SK-N-SH (cell line): ENCODE measurements around the gene FSIP1. TPM values are rescaled to one million over a fixed set of nuclear protein-coding genes. Genes with fewer than 3 reads are reported as not detected.

ENCODE experiments used
- CTCF ChIA-PET: fragments of 300-600, 350-600 bp; formaldehyde crosslinking; extraction: SDS; loops from one replicate; lab custom pipeline; 2021; lab: Yijun Ruan, JAX
- POLR2A ChIA-PET: fragments of 350-600 bp; sonication (Branson Sonifier 250); formaldehyde crosslinking; extraction: SDS; loops from one replicate; lab custom pipeline; 2020; ENCODE audit warnings: antibody characterized with exemption, inconsistent platforms; lab: Yijun Ruan, JAX
- DNase-seq: peaks from one replicate; pipeline ENCODE4 v3.0.0; 2012
- H2AFZ ChIP-seq: fragments of 200-600 bp; sonication (generic); 2 replicates; pipeline ENCODE4 v1.8.1; 2016; ENCODE audit warnings: antibody characterized with exemption, mild to moderate bottlenecking, low read depth
- H3F3A ChIP-seq: fragments of 200-600 bp; sonication (generic); replicated peaks from 2 replicates; pipeline ENCODE3; 2016; ENCODE audit warnings: antibody characterized with exemption, mild to moderate bottlenecking; ENCODE audit not compliant: insufficient read depth
- H3K27ac ChIP-seq, 2 experiments: fragments of 200-500 bp in 1 of 2; fragments of 200-600 bp in 1 of 2; sonication (Bioruptor generic) in 1 of 2; sonication (generic), shearing (Covaris generic) in 1 of 2; 2 replicates each; pipeline versions ENCODE4 v1.5.1 to v1.6.1; 2014 to 2016; ENCODE audit warnings: low read depth in 2 of 2, inconsistent platforms in 1 of 2, low read length in 1 of 2, mild to moderate bottlenecking in 1 of 2, mixed read lengths in 1 of 2
- H3K27me3 ChIP-seq: fragments of 200-600 bp; sonication (generic), shearing (Covaris generic); 2 replicates; pipeline ENCODE4 v1.6.1; 2016; ENCODE audit warnings: mixed run types; ENCODE audit not compliant: insufficient read depth
- H3K36me3 ChIP-seq, 2 experiments: fragments of 200-500 bp in 1 of 2; fragments of 200-600 bp in 1 of 2; sonication (Bioruptor generic) in 1 of 2; sonication (generic) in 1 of 2; replicated peaks in 1 of 2; 2 replicates each; pipeline versions ENCODE3 to v1.5.1; 2014 to 2016; ENCODE audit warnings: low read length in 1 of 2, mild to moderate bottlenecking in 1 of 2; ENCODE audit not compliant: insufficient read depth in 2 of 2, control insufficient read depth in 1 of 2
- H3K4me1 ChIP-seq, 2 experiments: fragments of 200-500 bp in 1 of 2; fragments of 200-600 bp in 1 of 2; sonication (Bioruptor generic) in 1 of 2; sonication (generic), shearing (Covaris generic) in 1 of 2; 2 replicates each; pipeline versions ENCODE4 v1.5.1 to v1.6.1; 2014 to 2016; ENCODE audit warnings: low read depth in 1 of 2, low read length in 1 of 2, mixed run types in 1 of 2; ENCODE audit not compliant: insufficient read depth in 2 of 2, control insufficient read depth in 1 of 2
- H3K4me2 ChIP-seq: fragments of 200-600 bp; sonication (generic), shearing (Covaris generic); 2 replicates; pipeline ENCODE4 v1.6.1; 2017; ENCODE audit warnings: mixed run types
- H3K4me3 ChIP-seq, 2 experiments: fragments of 200-500 bp in 1 of 2; fragments of 200-600 bp in 1 of 2; sonication (Bioruptor generic) in 1 of 2; sonication (generic), shearing (Covaris generic) in 1 of 2; 2 replicates each; pipeline versions ENCODE4 v1.5.1 to v1.8.1; 2014 to 2016; ENCODE audit warnings: low read depth in 2 of 2, inconsistent platforms in 1 of 2, low read length in 1 of 2, mild to moderate bottlenecking in 1 of 2, mixed read lengths in 1 of 2, moderate library complexity in 1 of 2
- H3K79me2 ChIP-seq: fragments of 200-600 bp; sonication (generic); 2 replicates; pipeline ENCODE4 v1.8.1; 2017; ENCODE audit warnings: mild to moderate bottlenecking; ENCODE audit not compliant: insufficient read depth
- H3K9ac ChIP-seq: fragments of 200-600 bp; sonication (generic); 2 replicates; pipeline ENCODE4 v1.6.1; 2017; ENCODE audit warnings: mixed run types
- H3K9me2 ChIP-seq: fragments of 200-600 bp; sonication (generic); 2 replicates; pipeline ENCODE4 v1.6.1; 2017; ENCODE audit warnings: mixed run types
- H3K9me3 ChIP-seq: fragments of 200-600 bp; sonication (generic); 2 replicates; pipeline ENCODE4 v1.6.1; 2017; ENCODE audit warnings: mixed run types, mild to moderate bottlenecking, moderate library complexity
- H4K20me1 ChIP-seq: fragments of 200-600 bp; sonication (generic); 2 replicates; pipeline ENCODE4 v1.6.1; 2017; ENCODE audit warnings: mild to moderate bottlenecking, mixed run types; ENCODE audit not compliant: insufficient read depth
- CHD2 ChIP-seq: fragments of 150-350 bp; IDR thresholded peaks from 2 replicates; pipeline ENCODE4 v1.6.1; 2018; ENCODE audit warnings: low read length; ENCODE audit not compliant: partially characterized antibody
- ELF1 ChIP-seq: IDR thresholded peaks from 2 replicates; pipeline ENCODE4 v1.4.0; 2012
- FOXM1 ChIP-seq: IDR thresholded peaks from 2 replicates; pipeline ENCODE4 v1.4.0; 2012; ENCODE audit warnings: low read depth, mild to moderate bottlenecking
- GABPA ChIP-seq: IDR thresholded peaks from 2 replicates; pipeline ENCODE4 v1.4.0; 2012; ENCODE audit warnings: low read depth, mild to moderate bottlenecking
- JUND ChIP-seq: IDR thresholded peaks from 2 replicates; pipeline ENCODE4 v1.4.0; 2012
- POLR2AphosphoS5 ChIP-seq: IDR thresholded peaks from 2 replicates; pipeline ENCODE4 v1.6.1; 2012; ENCODE audit warnings: low read depth, low read length
- RAD21 ChIP-seq: IDR thresholded peaks from 2 replicates; pipeline ENCODE4 v1.6.1; 2012; ENCODE audit warnings: mild to moderate bottlenecking, low read length
- RCOR1 ChIP-seq: fragments of 150-350 bp; IDR thresholded peaks from 2 replicates; pipeline ENCODE4 v1.6.1; 2017; ENCODE audit warnings: antibody characterized with exemption, low read length
- SIN3A ChIP-seq: IDR thresholded peaks from 2 replicates; pipeline ENCODE4 v1.6.1; 2012; ENCODE audit warnings: low read depth, mild to moderate bottlenecking, low read length, moderate library complexity, borderline replicate concordance
- TCF12 ChIP-seq: IDR thresholded peaks from 2 replicates; pipeline ENCODE4 v1.4.0; 2012
- TEAD4 ChIP-seq: IDR thresholded peaks from 2 replicates; pipeline ENCODE4 v1.4.0; 2012; ENCODE audit warnings: mild to moderate bottlenecking, borderline replicate concordance; ENCODE audit not compliant: insufficient read depth
- WGBS: methylation state at CpG from one replicate; pipeline ENCODE4 v1.1.6; 2017; ENCODE audit warnings: low lambda C conversion rate; 5-methylcytosine and 5-hydroxymethylcytosine counted together
- polyA plus RNA-seq, 3 experiments: library from polyadenylated mRNA; depleted of rRNA; stranded (reverse); fragments of >200 nt; gene quantifications; 2 replicates each; pipeline ENCODE4 v1.2.3, GENCODE V29; 2012
- TF ChIP-seq, protein P1 (sequence below): IDR thresholded peaks from 2 replicates; pipeline ENCODE4; 2012
- TF ChIP-seq, protein P2 (sequence below): fragments of 150-350 bp; IDR thresholded peaks from 2 replicates; pipeline ENCODE4 v1.6.1; 2016; ENCODE audit warnings: mild to moderate bottlenecking, low read depth, low read length
- TF ChIP-seq, protein P3 (sequence below): fragments of 200-600 bp; sonication (generic); IDR thresholded peaks from 2 replicates; pipeline ENCODE4 v1.6.1; 2017; ENCODE audit warnings: antibody characterized with exemption, mild to moderate bottlenecking, moderate library complexity
- TF ChIP-seq, protein P4 (sequence below): IDR thresholded peaks from 2 replicates; pipeline ENCODE4 v1.4.0; 2012; ENCODE audit warnings: low read depth, borderline replicate concordance

FSIP1 gene
- polyA plus RNA-seq, 1 of the 3 experiments (the other 2 are of a cell fraction): 0.43 TPM

DNA sequence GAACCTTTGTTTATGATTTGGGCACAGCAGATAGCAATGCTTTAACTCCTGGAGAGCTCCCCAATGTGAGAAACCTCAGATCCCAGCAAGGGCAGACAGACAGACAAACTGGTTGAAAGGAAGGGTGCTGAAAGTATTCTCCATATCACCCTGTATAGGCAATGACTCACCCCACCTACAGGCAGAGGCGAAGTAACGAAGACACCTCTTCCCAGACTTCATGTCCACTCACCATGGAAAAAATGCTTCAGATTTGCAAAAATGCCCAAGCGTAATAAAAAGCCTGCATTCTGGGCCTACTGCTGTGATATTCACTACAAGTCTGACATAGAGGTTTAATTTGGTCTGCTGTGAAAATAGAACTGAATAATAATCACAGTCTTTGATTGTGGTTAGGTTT is 151.3 kb downstream of the FSIP1 start (continued):
- TF ChIP-seq, protein P1, sequence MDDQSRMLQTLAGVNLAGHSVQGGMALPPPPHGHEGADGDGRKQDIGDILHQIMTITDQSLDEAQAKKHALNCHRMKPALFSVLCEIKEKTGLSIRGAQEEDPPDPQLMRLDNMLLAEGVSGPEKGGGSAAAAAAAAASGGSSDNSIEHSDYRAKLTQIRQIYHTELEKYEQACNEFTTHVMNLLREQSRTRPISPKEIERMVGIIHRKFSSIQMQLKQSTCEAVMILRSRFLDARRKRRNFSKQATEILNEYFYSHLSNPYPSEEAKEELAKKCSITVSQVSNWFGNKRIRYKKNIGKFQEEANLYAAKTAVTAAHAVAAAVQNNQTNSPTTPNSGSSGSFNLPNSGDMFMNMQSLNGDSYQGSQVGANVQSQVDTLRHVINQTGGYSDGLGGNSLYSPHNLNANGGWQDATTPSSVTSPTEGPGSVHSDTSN: no peak

DNA sequence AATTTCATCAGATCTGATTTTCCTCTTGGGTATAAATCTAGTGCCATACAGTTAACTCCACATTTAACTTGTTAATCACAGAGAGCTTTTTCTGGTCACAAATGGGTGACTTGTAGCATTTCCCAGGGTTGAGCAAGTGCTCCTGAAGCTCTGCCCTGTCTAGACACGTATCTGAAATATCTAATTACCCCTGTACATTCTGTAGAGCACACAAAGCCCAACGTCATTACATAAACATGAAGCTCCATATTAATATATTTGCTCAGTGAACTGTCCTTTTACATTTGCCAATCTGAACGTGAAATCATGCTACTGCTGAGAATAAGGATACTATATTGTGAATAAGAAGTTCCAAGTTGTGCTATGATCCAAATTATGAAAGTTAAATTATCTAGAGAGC is 152.7 kb downstream of the FSIP1 start:
- CTCF ChIA-PET: interaction anchor here (1.0 to 1.6 kb wide), 4 partner anchors 9 to 127 kb away, joined by 3 to 5 read pairs (median 4); no protein-coding TSS in a partner anchor
- Histone ChIP-seq H3K4me3 (no peak overlapping the region), H2AFZ (no peak overlapping the region), H3K9ac (no peak overlapping the region), H3K79me2 (no peaks in the 10 kb centered on the region), H3K27ac (peak overlapping the region in 1 of 2 experiments; percentile 6; a peak in 1 of 4 replicates), H3F3A (peaks cover 10% of the 10 kb centered on the region), H3K9me3 (no peaks in the 10 kb centered on the region), H3K36me3 (no peaks in the 10 kb centered on the region), H3K9me2 (no peaks in the 10 kb centered on the region), H3K4me2 (no peak overlapping the region), H3K27me3 (no peaks in the 10 kb centered on the region), H4K20me1 (no peaks in the 10 kb centered on the region), H3K4me1 (peaks cover 3 to 21% of the 10 kb centered on the region in 2 experiments; a peak in 3 of 4 replicates)
- no peak for DNase-seq
- WGBS: 67% methylated on average over 3 of the region's 3 CpGs
- POLR2A ChIA-PET: no interaction called here
- TF ChIP-seq TEAD4 (no peak), TCF12 (no peak), FOXM1 (no peak), GABPA (no peak), ELF1 (no peak), RAD21 (no peak), CHD2 (no peak), JUND (no peak), RCOR1 (no peak), POLR2AphosphoS5 (no peak), SIN3A (no peak)
- TF ChIP-seq, protein P2, sequence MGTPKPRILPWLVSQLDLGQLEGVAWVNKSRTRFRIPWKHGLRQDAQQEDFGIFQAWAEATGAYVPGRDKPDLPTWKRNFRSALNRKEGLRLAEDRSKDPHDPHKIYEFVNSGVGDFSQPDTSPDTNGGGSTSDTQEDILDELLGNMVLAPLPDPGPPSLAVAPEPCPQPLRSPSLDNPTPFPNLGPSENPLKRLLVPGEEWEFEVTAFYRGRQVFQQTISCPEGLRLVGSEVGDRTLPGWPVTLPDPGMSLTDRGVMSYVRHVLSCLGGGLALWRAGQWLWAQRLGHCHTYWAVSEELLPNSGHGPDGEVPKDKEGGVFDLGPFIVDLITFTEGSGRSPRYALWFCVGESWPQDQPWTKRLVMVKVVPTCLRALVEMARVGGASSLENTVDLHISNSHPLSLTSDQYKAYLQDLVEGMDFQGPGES: no peak
- TF ChIP-seq, protein P3, sequence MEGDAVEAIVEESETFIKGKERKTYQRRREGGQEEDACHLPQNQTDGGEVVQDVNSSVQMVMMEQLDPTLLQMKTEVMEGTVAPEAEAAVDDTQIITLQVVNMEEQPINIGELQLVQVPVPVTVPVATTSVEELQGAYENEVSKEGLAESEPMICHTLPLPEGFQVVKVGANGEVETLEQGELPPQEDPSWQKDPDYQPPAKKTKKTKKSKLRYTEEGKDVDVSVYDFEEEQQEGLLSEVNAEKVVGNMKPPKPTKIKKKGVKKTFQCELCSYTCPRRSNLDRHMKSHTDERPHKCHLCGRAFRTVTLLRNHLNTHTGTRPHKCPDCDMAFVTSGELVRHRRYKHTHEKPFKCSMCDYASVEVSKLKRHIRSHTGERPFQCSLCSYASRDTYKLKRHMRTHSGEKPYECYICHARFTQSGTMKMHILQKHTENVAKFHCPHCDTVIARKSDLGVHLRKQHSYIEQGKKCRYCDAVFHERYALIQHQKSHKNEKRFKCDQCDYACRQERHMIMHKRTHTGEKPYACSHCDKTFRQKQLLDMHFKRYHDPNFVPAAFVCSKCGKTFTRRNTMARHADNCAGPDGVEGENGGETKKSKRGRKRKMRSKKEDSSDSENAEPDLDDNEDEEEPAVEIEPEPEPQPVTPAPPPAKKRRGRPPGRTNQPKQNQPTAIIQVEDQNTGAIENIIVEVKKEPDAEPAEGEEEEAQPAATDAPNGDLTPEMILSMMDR: no peak
- TF ChIP-seq, protein P1: no peak
- TF ChIP-seq, protein P4, sequence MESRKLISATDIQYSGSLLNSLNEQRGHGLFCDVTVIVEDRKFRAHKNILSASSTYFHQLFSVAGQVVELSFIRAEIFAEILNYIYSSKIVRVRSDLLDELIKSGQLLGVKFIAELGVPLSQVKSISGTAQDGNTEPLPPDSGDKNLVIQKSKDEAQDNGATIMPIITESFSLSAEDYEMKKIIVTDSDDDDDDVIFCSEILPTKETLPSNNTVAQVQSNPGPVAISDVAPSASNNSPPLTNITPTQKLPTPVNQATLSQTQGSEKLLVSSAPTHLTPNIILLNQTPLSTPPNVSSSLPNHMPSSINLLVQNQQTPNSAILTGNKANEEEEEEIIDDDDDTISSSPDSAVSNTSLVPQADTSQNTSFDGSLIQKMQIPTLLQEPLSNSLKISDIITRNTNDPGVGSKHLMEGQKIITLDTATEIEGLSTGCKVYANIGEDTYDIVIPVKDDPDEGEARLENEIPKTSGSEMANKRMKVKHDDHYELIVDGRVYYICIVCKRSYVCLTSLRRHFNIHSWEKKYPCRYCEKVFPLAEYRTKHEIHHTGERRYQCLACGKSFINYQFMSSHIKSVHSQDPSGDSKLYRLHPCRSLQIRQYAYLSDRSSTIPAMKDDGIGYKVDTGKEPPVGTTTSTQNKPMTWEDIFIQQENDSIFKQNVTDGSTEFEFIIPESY: no peak
